NCI-H2171 (cell line): ENCODE data around the gene EFCC1.
A peak's percentile ranks its signal among the peaks of the same experiment; 100 is the strongest.

ENCODE experiments used
- DNase-seq: peaks from one replicate; lab custom pipeline; 2025; lab: John Stamatoyannopoulos, UW

Gene EFCC1

GRCh38 chr3:128994581-128995546 is 6.2 kb upstream of the EFCC1 start:
- DNase-seq = no peak

GRCh38 chr3:128995737-128996136 is 5.4 kb upstream of the EFCC1 start:
- no peak for DNase-seq

DNA sequence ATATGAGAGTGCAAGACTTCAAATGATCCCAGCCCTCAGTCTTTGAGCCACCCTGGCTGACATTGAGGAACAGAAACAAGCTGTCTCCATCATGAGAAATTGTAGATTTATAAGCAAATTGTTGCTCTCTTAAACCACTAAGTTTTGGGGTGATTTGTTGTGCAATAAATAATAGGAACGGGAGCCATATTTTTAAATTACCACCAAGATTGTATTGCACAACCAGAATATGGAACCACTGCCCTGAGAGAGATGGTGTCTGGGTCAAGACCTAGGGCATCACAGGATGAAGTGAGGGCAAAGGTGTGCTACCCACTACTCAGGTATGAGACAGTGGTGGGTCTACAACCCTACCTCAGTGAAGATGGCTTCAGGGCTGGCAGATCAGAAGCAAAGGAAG is 4.9 kb upstream of the EFCC1 start:
- DNase-seq = no peak

GRCh38 chr3:128996726-128997125 is 4.4 kb upstream of the EFCC1 start:
- DNase-seq = no peak

GRCh38 chr3:128997486-128998133 is 3.5 kb upstream of the EFCC1 start:
- DNase-seq = no peak

- peak; percentile 33 for DNase-seq
Observed at GRCh38 chr3:128998561-128998960, 2.5 kb upstream of the EFCC1 start.

GRCh38 chr3:128999102-128999501 is 2.0 kb upstream of the EFCC1 start:
- DNase-seq = no peak

- no peak for DNase-seq
Observed at GRCh38 chr3:129000742-129001100, 383 bp upstream of the EFCC1 start.

DNA sequence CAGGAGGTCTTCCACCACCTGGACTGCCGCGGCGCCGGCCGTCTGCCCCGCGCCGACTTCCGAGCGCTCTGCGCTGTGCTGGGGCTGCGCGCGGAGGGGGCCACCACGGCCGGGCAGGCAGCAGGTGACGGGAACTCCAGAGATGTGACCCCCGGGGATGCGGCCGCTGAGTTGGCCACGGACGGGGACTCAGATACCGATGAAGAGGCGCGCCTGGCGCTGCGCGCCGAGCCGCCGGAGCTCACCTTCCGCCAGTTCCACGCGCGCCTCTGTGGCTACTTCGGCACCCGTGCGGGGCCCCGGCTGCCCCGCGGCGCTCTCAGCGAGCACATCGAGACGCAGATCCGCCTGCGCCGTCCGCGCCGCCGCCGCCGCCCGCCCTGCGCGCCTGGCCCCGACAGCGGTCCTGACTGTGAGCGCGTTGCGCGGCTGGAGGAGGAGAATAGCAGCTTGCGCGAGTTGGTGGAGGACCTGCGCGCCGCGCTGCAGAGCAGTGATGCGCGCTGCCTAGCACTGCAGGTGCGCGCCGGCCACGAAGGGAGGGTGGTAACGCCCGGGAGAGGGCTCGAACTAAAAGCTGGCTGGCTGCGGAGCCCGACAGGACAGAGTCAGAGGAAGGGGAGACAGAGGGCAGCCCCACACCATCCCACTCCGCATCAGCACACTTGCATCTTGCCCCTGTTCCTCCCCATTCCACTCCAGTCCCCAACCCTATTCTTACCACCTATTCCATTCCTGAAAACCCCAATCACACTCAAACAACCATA is 885 bp downstream of the EFCC1 start:
- DNase-seq = peak; percentile 47

- no peak for DNase-seq
Observed at GRCh38 chr3:129002573-129003569, 1.8 kb downstream of the EFCC1 start.

GRCh38 chr3:129003578-129004112 is 2.5 kb downstream of the EFCC1 start:
- peak; percentile 89 for DNase-seq

DNA sequence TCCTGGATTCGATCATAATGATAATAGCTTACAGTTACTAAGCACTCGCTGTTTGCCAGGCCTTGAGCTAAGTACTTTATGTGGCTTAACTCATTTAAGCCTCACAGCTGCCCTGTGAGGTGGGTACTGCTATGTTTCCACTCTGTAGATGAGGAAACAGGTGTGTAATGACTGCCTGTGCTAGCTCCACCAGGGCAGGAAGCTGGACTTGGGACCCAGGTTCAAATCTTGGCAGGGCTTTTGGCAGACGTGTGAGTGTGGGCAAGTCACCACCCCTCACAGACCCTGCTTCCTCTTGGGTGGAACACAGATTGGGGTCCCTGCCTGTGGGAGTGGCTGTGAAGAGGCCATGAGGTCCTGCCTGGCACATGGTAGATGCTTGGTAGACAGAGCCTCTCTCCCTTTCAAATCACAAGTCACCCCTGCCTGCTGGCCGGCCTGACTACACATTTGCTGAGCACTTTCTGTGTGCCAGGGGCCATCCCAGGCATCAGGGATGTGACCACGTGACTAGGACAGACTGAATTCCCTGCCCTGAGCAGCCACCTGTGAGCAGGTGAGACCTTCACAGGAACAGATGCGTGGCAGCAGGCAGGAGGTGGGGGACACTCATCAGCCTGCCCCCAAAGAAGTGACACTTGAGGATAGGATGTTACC is 3.7 kb downstream of the EFCC1 start:
- DNase-seq = peak; percentile 15

GRCh38 chr3:129005526-129006303 is 4.6 kb downstream of the EFCC1 start:
- no peak for DNase-seq

DNA sequence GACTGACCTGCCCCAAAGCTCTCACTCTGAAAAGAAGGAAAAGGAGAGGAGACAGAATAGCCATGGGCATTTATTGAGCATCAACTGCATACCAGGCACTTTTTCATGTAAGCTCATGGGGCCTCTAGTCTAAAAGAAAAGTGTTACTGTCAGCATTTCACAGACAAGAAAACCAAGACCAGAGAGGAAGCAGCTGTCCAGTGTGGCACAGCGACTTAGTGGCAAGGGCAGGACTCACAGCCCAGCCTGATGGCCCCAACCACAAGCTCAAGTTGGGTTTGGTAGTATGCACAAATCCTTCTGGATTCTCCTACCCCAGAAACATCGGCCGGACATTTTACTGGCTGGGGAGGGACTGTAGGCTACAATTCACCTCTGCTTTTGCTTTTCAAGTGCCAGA is 5.8 kb downstream of the EFCC1 start:
- DNase-seq = no peak

DNA sequence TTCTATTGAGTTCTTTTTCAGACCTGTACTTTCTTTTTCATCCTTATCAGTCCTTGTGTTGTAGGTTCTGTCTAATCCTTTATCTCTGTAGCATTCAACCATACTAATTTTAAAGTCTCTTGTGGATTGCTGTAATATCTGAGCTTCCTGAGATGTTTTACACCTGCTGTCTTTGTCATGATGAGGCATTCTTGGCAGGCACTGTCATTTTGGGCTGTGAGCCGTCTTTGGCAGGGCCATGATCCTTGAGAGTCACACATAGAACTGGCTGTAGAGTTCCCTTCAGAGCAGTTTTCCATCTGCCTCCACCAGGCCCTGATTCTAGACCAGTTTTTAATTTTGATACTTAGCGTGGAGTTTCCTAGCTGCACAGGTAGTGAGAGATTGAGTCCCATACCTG is 6.7 kb downstream of the EFCC1 start:
- DNase-seq = no peak

DNA sequence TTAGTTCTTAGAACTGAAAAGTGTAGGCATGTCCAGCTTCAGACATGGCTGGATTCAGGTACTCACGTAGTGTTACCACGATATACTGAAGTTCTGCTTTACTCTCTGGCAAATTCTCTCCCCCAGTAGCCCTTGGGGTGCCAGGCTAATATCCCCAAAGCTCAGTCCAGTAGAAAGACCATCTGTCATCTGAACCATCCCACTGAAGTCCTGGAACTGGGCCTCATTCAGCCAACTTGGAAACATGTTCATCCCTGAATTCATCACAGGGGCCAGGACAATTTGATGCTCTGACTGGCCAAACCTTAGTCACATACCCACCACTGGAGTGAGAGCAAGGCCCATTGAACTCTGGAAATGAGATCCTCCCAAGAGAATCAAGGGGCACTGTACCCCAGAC is 8.2 kb downstream of the EFCC1 start:
- DNase-seq = no peak

GRCh38 chr3:129010310-129010956 is 9.3 kb downstream of the EFCC1 start:
- DNase-seq = no peak

GRCh38 chr3:129013491-129013891 is 12.4 kb downstream of the EFCC1 start:
- DNase-seq = no peak

DNA sequence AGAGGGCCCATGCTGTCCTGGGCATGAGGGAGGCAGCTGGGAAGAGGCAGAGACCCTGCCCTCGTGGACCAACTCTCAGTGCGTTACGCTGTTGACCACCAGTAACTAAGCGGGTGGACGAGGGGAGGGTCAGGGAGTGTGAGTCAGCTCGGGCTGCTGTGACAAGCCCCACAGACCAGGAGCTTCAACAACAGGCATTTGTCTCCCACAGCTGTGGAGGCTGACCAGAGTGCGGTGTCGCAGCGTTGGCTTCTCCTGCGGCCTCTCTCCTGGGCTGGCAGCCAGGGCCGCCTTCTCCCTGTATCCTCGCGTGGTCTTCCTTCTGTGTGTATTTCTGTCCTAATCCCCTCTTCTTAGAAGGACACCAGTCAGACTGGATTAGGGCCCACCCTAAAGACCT is 13.0 kb downstream of the EFCC1 start:
- DNase-seq = no peak
